WTC11 (cell line): ENCODE data around the gene VPS35L. TPM values are rescaled to one million over a fixed set of nuclear protein-coding genes. Genes with fewer than 3 reads are reported as not detected.
A peak's percentile ranks its signal among the peaks of the same experiment; 100 is the strongest.

Experiments
- ATAC-seq: fragments of 200-7000 bp; cut with Tn5 transposase; 2 replicates; pipeline ENCODE4 v1.10.0; 2021; ENCODE audit warnings: mild to moderate bottlenecking, moderate library complexity
- CTCF ChIA-PET: fragments of 300-600 bp; sonication (Branson Sonifier 250); formaldehyde crosslinking; loops from one replicate; lab custom pipeline; 2021; ENCODE audit warnings: antibody characterized with exemption; lab: Charles Lee
- POLR2A ChIA-PET: fragments of 350-600 bp; sonication (Branson Sonifier 250); formaldehyde crosslinking; loops from one replicate; lab custom pipeline; 2021; ENCODE audit warnings: antibody characterized with exemption; lab: Charles Lee
- DNase-seq: peaks from one replicate; pipeline ENCODE4 v3.0.0; 2021; ENCODE audit warnings: low spot score
- H3K27ac Mint-ChIP-seq: 2 replicates; pipeline ENCODE4 v1.8.0; 2021; ENCODE audit warnings: mixed read lengths
- H3K27me3 Mint-ChIP-seq: 2 replicates; pipeline ENCODE4 v1.8.0; 2021; ENCODE audit warnings: low read depth, mild to moderate bottlenecking, moderate library complexity, mixed read lengths
- H3K36me3 Mint-ChIP-seq: 2 replicates; pipeline ENCODE4 v1.8.0; 2021; ENCODE audit warnings: mixed read lengths
- H3K4me1 Mint-ChIP-seq: 2 replicates; pipeline ENCODE4 v1.8.0; 2022; ENCODE audit warnings: mixed read lengths
- H3K4me3 Mint-ChIP-seq: 2 replicates; pipeline ENCODE4 v1.8.0; 2021; ENCODE audit warnings: mild to moderate bottlenecking, moderate library complexity, mixed read lengths
- H3K9me3 Mint-ChIP-seq: 2 replicates; pipeline ENCODE4 v1.8.0; 2021; ENCODE audit warnings: mixed read lengths
- ELF4 ChIP-seq: sonication (generic); formaldehyde crosslinking; IDR thresholded peaks from 2 replicates; pipeline ENCODE4 v1.8.1; 2022; ENCODE audit warnings: low read depth, mild to moderate bottlenecking, moderate library complexity, missing genetic modification reagents
- ESRRA ChIP-seq: sonication (generic); formaldehyde crosslinking; IDR thresholded peaks from 2 replicates; pipeline ENCODE4 v1.8.1; 2022; ENCODE audit warnings: mild to moderate bottlenecking, missing genetic modification reagents, borderline replicate concordance
- GRHL2 ChIP-seq: fragments of 250-450 bp; sonication (Bioruptor Pico); IDR thresholded peaks from 2 replicates; pipeline ENCODE4 v1.8.0; 2022; ENCODE audit warnings: mild to moderate bottlenecking, moderate library complexity; ENCODE audit not compliant: insufficient replicate concordance, severe bottlenecking
- RELA ChIP-seq: sonication (generic); formaldehyde crosslinking; IDR thresholded peaks from 2 replicates; pipeline ENCODE4 v1.8.1; 2022; ENCODE audit warnings: missing genetic modification reagents, mild to moderate bottlenecking, borderline replicate concordance
- RORB ChIP-seq: fragments of 250-450 bp; sonication (Bioruptor Pico); IDR thresholded peaks from 2 replicates; pipeline ENCODE4 v1.9.0; 2021; ENCODE audit warnings: mild to moderate bottlenecking
- ZNF219 ChIP-seq: sonication (generic); formaldehyde crosslinking; IDR thresholded peaks from 2 replicates; pipeline ENCODE4 v1.8.0; 2023; ENCODE audit warnings: missing genetic modification reagents, mild to moderate bottlenecking, borderline replicate concordance
- ZNF396 ChIP-seq: fragments of 250-450 bp; sonication (Bioruptor Pico); IDR thresholded peaks from 2 replicates; pipeline ENCODE4 v1.8.0; 2021; ENCODE audit warnings: mild to moderate bottlenecking, moderate library complexity, borderline replicate concordance
- total RNA-seq: library from RNA; stranded (reverse); gene quantifications from 3 replicates; pipeline ENCODE4 v1.2.3, GENCODE V29; 2021
- TF ChIP-seq, protein P1 (sequence below): sonication (generic); formaldehyde crosslinking; IDR thresholded peaks from 2 replicates; pipeline ENCODE4 v1.8.1; 2022; ENCODE audit warnings: low read depth, mild to moderate bottlenecking, moderate library complexity, missing genetic modification reagents, borderline replicate concordance
- TF ChIP-seq, protein P2 (sequence below): sonication (generic); formaldehyde crosslinking; IDR thresholded peaks from 2 replicates; pipeline ENCODE4 v1.8.1; 2022; ENCODE audit warnings: mild to moderate bottlenecking, moderate library complexity, missing genetic modification reagents
- TF ChIP-seq, protein P3 (sequence below): sonication (generic); formaldehyde crosslinking; conservative IDR thresholded peaks from 2 replicates; pipeline ENCODE4 v1.8.1; 2022; ENCODE audit warnings: mild to moderate bottlenecking, missing genetic modification reagents
- TF ChIP-seq, protein P4 (sequence below): sonication (generic); formaldehyde crosslinking; IDR thresholded peaks from 2 replicates; pipeline ENCODE4 v1.8.1; 2022; ENCODE audit warnings: missing genetic modification reagents, borderline replicate concordance
- TF ChIP-seq, protein P5 (sequence below): sonication (generic); formaldehyde crosslinking; IDR thresholded peaks from 2 replicates; pipeline ENCODE4 v1.8.1; 2022; ENCODE audit warnings: mild to moderate bottlenecking, missing genetic modification reagents, moderate library complexity, borderline replicate concordance
- TF ChIP-seq, protein P6 (sequence below): sonication (generic); formaldehyde crosslinking; IDR thresholded peaks from 2 replicates; pipeline ENCODE4 v1.8.1; 2023; ENCODE audit warnings: mild to moderate bottlenecking, missing genetic modification reagents
- TF ChIP-seq, protein P7 (sequence below): fragments of 250-450 bp; sonication (Bioruptor Pico); conservative IDR thresholded peaks from 2 replicates; pipeline ENCODE4 v1.9.0; 2021; ENCODE audit warnings: mild to moderate bottlenecking

Gene VPS35L
- total RNA-seq, 1 experiment from 2014 or later: 59.7 TPM

DNA sequence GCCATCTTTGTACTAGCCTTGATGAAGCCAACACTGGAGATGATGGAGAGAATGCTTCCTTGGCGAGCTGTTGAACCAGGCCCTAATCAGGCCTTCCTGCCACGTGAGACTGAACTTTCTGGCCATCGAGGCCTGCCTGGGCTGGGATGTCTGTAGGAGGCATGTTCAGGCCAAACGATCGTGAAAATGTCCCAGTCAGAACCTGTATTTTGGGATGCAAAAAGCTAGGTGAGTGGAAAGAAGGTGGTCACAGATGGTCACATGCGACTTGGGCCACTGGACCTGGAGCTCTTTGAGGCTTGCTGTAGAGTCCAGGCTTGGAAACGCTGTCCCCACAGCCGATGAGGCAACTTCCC, 149.6 kb downstream of the VPS35L start:
- Mint-ChIP-seq H3K36me3 (peaks cover 88% of the 10 kb centered on the region), H3K4me1 (peaks cover 26% of the 10 kb centered on the region), H3K27me3 (no peaks in the 10 kb centered on the region), H3K4me3 (no peak overlapping the region), H3K27ac (peak overlapping the region; percentile 49; the same call in 1 of the 2 replicates), H3K9me3 (no peaks in the 10 kb centered on the region)
- no peak for DNase-seq
- no peak for ATAC-seq
- TF ChIP-seq, protein P1, sequence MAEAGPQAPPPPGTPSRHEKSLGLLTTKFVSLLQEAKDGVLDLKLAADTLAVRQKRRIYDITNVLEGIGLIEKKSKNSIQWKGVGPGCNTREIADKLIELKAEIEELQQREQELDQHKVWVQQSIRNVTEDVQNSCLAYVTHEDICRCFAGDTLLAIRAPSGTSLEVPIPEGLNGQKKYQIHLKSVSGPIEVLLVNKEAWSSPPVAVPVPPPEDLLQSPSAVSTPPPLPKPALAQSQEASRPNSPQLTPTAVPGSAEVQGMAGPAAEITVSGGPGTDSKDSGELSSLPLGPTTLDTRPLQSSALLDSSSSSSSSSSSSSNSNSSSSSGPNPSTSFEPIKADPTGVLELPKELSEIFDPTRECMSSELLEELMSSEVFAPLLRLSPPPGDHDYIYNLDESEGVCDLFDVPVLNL (CRISPR knock-in tag): no peak
- TF ChIP-seq, protein P2, sequence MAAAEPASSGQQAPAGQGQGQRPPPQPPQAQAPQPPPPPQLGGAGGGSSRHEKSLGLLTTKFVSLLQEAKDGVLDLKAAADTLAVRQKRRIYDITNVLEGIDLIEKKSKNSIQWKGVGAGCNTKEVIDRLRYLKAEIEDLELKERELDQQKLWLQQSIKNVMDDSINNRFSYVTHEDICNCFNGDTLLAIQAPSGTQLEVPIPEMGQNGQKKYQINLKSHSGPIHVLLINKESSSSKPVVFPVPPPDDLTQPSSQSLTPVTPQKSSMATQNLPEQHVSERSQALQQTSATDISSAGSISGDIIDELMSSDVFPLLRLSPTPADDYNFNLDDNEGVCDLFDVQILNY (CRISPR knock-in tag): no peak
- ChIA-PET POLR2A (no interaction called here), CTCF (no interaction called here)

DNA sequence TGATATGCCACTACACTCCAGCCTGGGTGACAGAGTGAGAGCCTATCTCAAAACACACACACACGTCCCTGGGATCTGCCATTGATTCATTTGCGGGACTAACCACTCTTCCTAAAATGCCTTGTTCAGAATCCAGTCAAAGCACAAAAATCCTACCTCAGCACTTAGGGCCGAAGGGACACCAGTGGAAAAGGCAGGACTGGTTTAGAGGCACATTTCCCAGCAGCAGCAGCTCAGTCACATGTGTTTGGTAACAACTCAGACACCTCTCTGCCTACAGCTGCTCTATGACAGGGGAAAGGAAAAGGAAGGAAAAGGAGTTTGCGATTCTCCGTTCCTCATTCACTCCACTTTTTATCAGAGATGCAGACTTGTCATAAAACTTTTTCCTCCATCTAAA, 150.3 kb downstream of the VPS35L start:
- DNase-seq (no peak), ATAC-seq (no peak)
- no peak overlapping the region for H3K4me3 Mint-ChIP-seq
- no peak for TF ChIP-seq ESRRA (CRISPR knock-in tag)
- TF ChIP-seq, protein P3, sequence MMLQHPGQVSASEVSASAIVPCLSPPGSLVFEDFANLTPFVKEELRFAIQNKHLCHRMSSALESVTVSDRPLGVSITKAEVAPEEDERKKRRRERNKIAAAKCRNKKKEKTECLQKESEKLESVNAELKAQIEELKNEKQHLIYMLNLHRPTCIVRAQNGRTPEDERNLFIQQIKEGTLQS (CRISPR knock-in tag): no peak
- TF ChIP-seq, protein P4, sequence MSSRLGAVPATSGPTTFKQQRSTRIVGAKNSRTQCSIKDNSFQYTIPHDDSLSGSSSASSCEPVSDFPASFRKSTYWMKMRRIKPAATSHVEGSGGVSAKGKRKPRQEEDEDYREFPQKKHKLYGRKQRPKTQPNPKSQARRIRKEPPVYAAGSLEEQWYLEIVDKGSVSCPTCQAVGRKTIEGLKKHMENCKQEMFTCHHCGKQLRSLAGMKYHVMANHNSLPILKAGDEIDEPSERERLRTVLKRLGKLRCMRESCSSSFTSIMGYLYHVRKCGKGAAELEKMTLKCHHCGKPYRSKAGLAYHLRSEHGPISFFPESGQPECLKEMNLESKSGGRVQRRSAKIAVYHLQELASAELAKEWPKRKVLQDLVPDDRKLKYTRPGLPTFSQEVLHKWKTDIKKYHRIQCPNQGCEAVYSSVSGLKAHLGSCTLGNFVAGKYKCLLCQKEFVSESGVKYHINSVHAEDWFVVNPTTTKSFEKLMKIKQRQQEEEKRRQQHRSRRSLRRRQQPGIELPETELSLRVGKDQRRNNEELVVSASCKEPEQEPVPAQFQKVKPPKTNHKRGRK (CRISPR knock-in tag): no peak
- TF ChIP-seq, all 79 proteins: peak for 0
- POLR2A ChIA-PET: no interaction called here
- Mint-ChIP-seq H3K27ac (no peak overlapping the region), H3K27me3 (no peaks in the 10 kb centered on the region), H3K9me3 (no peaks in the 10 kb centered on the region), H3K4me1 (peaks cover 33% of the 10 kb centered on the region), H3K36me3 (peaks cover 86% of the 10 kb centered on the region)
- CTCF ChIA-PET: no interaction called here

DNA sequence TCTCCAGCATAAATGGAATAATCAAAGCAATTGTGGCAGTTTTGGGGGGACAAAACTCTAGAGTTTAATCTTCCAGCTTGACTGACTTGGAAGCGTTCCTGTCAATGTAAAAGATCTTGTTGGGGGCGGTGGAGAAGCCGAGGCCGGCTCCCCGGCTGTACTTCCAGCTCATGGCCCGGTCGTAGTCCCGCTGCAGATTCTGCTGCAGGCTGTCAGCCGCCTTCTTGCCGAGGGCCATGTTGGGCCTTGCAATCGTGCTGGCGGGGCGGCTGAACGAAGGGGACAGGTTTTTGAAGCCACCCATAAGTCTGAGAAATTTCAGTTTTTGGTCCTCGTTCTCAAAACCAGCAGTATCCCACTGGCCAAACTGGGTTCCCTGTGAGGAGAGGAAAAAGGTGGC, 151.3 kb downstream of the VPS35L start:
- H3K27ac Mint-ChIP-seq: no peak overlapping the region

More for the DNA sequence above, 151.3 kb downstream of the VPS35L start:
- POLR2A ChIA-PET: no interaction called here
- H3K9me3 Mint-ChIP-seq: no peaks in the 10 kb centered on the region
- no peak overlapping the region for H3K4me3 Mint-ChIP-seq
- TF ChIP-seq, protein P5, sequence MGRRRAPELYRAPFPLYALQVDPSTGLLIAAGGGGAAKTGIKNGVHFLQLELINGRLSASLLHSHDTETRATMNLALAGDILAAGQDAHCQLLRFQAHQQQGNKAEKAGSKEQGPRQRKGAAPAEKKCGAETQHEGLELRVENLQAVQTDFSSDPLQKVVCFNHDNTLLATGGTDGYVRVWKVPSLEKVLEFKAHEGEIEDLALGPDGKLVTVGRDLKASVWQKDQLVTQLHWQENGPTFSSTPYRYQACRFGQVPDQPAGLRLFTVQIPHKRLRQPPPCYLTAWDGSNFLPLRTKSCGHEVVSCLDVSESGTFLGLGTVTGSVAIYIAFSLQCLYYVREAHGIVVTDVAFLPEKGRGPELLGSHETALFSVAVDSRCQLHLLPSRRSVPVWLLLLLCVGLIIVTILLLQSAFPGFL: no peak
- TF ChIP-seq ESRRA (CRISPR knock-in tag) (no peak), ZNF219 (CRISPR knock-in tag) (no peak), RELA (CRISPR knock-in tag) (no peak), GRHL2 (CRISPR knock-in tag) (no peak), ELF4 (no peak), RORB (CRISPR knock-in tag) (no peak), ZNF396 (CRISPR knock-in tag) (no peak)
- TF ChIP-seq, protein P6, sequence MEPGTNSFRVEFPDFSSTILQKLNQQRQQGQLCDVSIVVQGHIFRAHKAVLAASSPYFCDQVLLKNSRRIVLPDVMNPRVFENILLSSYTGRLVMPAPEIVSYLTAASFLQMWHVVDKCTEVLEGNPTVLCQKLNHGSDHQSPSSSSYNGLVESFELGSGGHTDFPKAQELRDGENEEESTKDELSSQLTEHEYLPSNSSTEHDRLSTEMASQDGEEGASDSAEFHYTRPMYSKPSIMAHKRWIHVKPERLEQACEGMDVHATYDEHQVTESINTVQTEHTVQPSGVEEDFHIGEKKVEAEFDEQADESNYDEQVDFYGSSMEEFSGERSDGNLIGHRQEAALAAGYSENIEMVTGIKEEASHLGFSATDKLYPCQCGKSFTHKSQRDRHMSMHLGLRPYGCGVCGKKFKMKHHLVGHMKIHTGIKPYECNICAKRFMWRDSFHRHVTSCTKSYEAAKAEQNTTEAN: no peak
- TF ChIP-seq, protein P7, sequence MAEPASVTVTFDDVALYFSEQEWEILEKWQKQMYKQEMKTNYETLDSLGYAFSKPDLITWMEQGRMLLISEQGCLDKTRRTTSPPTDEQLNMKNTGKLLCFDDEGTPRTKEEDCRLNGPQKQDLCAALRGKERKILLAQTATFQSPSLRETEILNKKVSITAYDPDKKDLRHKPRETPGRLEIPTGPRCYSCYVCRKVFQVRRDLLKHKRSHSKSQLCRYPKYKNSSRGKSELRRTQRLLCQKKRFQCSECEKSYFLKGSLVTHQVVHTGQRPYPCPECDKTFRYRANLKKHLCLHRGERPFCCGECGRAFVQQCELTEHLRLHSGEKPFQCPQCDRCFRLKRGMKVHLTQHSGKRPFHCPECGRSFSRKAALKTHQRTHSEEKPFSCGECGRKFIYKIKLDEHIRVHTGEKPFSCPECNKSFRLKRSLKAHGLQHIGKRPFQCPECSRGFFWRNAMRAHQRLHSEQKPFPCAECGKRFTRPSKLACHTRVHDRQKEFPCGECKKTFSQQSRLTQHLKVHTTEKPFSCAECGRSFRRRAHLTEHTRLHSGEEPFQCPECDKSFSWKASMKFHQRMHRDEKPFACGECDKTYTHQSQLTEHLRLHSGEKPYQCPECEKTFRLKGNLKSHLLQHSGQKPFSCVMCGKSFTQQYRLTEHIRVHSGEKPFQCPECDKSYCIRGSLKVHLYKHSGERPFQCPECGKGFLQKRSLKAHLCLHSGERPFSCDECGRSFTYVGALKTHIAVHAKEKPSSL (CRISPR knock-in tag): no peak
- TF ChIP-seq, all 79 proteins: peak for 0
- H3K36me3 Mint-ChIP-seq: peaks cover 81% of the 10 kb centered on the region
- no peak for ATAC-seq
- DNase-seq: no peak
- H3K27me3 Mint-ChIP-seq: no peaks in the 10 kb centered on the region
- H3K4me1 Mint-ChIP-seq: peaks cover 43% of the 10 kb centered on the region
- CTCF ChIA-PET: interaction anchor here (0.6 to 1.6 kb wide), 2 partner anchors 123 to 125 kb away, joined by 3 to 4 read pairs; no protein-coding TSS in a partner anchor
